ENCODE results near the gene CLEC16A. TPM values are rescaled to one million over a fixed set of nuclear protein-coding genes. Genes with fewer than 3 reads are reported as not detected.
A peak's percentile ranks its signal among the peaks of the same experiment; 100 is the strongest.

CLEC16A gene
- 13.3 TPM for total RNA-seq (2013)
- polyA plus RNA-seq (10 to 100 TPM in 1 of 3 donors, 1 to 10 TPM in 2; 3.4 to 12.0 (median 5.8) TPM), polyA minus RNA-seq (25.4 and 29.0 TPM in 2 replicates), total RNA-seq (16.6 to 45.6 (median 33.4) reads per million in 11 experiments)

GRCh38 chr16:10944249-10945064 is at the start of gene CLEC16A:
Gene CLEC16A (plus strand): TSS chr16:10944564. CDS start chr16:10944718, 154 bp downstream.
- H3K9me3 ChIP-seq (replicated peaks in 1 of 2; ENCODE audit: control insufficient read depth in 1 of 2, insufficient read depth in 1 of 2, low read length in 2 of 2), result no peaks in the 10 kb centered on the region
- Mint-ChIP-seq H3K36me3 (peaks cover 3 to 7% of the 10 kb centered on the region in 2 donors), H3K27ac (peak within 1 kb of the TSS in 6 of 7 donors; percentile 13 to 89 (median 78)), H3K4me1 (peaks cover 62% of the 10 kb centered on the region), H3K4me3 (peak within 1 kb of the TSS; percentile 84 to 90), H3K9me3 (peaks cover 0 to 2% (median 0%) of the 10 kb centered on the region in 7 donors), H3K27me3 (ENCODE audit: low read depth in 3 of 3) (peaks cover 3 to 8% (median 4%) of the 10 kb centered on the region in 3 donors)
- H3K4me3 ChIP-seq (replicated peaks in 1 of 3; ENCODE audit: low read depth in 2 of 3, low read length in 3 of 3), result peak within 1 kb of the TSS; percentile 59 to 94 (median 70)
- intact Hi-C loops (cut with micrococcal nuclease), result loop anchor here (10.0 kb wide), 2 partner anchors 200 to 970 kb away; partner anchors contain the start of genes GSPT1 (in 1 of the 2) and NUBP1 (in 1 of the 2)
- no peak for TF ChIP-seq CTCF (IDR thresholded peaks at IDR 0.05)
- H2AFZ ChIP-seq (ENCODE audit: insufficient read depth, low read depth, low read length, poor library complexity, severe bottlenecking), result peak within 1 kb of the TSS; percentile 91
- peaks cover 61% of the 10 kb centered on the region for H3K79me2 ChIP-seq (ENCODE audit: insufficient read depth, low read length)
- H3K27me3 ChIP-seq (ENCODE audit: control insufficient read depth in 2 of 2, insufficient read depth in 2 of 2, low read length in 2 of 2), result no peaks in the 10 kb centered on the region
- H3K9ac ChIP-seq (ENCODE audit: insufficient read depth, low read length, poor library complexity, severe bottlenecking), result peak within 1 kb of the TSS; percentile 82
- no peaks in the 10 kb centered on the region for H3K36me3 ChIP-seq (replicated peaks in 1 of 2; ENCODE audit: control insufficient read depth in 1 of 2, insufficient read depth in 2 of 2, low read length in 2 of 2)
- WGBS (ENCODE audit: insufficient coverage), result under 1% methylated on average over 73 of the region's 86 CpGs
- peak; percentile 93 to 94 (median 93) for DNase-seq
- peaks cover 73% of the 10 kb centered on the region for H4K20me1 ChIP-seq (ENCODE audit: insufficient read depth, low read length)
- H3K4me1 ChIP-seq (ENCODE audit: control insufficient read depth in 1 of 2, insufficient read depth in 2 of 2, low read length in 2 of 2), result peaks cover 53 to 67% of the 10 kb centered on the region in 2 donors
- peak within 1 kb of the TSS; percentile 90 for H3K4me2 ChIP-seq (replicated peaks; ENCODE audit: extremely low read depth, low read length, poor library complexity, severe bottlenecking)
- H3K27ac ChIP-seq (ENCODE audit: low read depth in 1 of 2, low read length in 2 of 2), result peak within 1 kb of the TSS in 1 of 2 donors; percentile 82

Measured in CD14-positive monocyte (primary cell).